HG03045 (cell line): ENCODE results near the gene KCTD2.
A peak's percentile ranks its signal among the peaks of the same experiment; 100 is the strongest.
"Not testable (repeated sequence)": the region's sequence is repeated elsewhere in the genome, so short reads cannot be mapped to it uniquely, and the experiment has no call there.

Source experiments
- ATAC-seq: cut with Tn5 transposase; IDR thresholded peaks from one replicate; pipeline ENCODE4 v1.9.1; 2021; ENCODE audit warnings: mild to moderate bottlenecking, moderate library complexity; ENCODE audit not compliant: unreplicated experiment

Gene KCTD2, protein sequence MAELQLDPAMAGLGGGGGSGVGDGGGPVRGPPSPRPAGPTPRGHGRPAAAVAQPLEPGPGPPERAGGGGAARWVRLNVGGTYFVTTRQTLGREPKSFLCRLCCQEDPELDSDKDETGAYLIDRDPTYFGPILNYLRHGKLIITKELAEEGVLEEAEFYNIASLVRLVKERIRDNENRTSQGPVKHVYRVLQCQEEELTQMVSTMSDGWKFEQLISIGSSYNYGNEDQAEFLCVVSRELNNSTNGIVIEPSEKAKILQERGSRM

GRCh38 chr17:75046407-75047289 lies at the start of gene KCTD2, which contains the start of gene ATP5PD:
Gene KCTD2, plus strand, starts transcription at chr17:75047225. Its CDS starts 26 bp downstream, at chr17:75047251.
Gene ATP5PD, minus strand, starts transcription at chr17:75046969. Its CDS starts 4,319 bp downstream, at chr17:75042650.
- ATAC-seq: peak; percentile 95

GRCh38 chr17:74998783-74999182 lies 48.2 kb upstream of the KCTD2 start:
- no peak for ATAC-seq

- ATAC-seq: no peak
These were observed 47.5 kb upstream of the KCTD2 start for GRCh38 chr17:74999523-74999922.

DNA sequence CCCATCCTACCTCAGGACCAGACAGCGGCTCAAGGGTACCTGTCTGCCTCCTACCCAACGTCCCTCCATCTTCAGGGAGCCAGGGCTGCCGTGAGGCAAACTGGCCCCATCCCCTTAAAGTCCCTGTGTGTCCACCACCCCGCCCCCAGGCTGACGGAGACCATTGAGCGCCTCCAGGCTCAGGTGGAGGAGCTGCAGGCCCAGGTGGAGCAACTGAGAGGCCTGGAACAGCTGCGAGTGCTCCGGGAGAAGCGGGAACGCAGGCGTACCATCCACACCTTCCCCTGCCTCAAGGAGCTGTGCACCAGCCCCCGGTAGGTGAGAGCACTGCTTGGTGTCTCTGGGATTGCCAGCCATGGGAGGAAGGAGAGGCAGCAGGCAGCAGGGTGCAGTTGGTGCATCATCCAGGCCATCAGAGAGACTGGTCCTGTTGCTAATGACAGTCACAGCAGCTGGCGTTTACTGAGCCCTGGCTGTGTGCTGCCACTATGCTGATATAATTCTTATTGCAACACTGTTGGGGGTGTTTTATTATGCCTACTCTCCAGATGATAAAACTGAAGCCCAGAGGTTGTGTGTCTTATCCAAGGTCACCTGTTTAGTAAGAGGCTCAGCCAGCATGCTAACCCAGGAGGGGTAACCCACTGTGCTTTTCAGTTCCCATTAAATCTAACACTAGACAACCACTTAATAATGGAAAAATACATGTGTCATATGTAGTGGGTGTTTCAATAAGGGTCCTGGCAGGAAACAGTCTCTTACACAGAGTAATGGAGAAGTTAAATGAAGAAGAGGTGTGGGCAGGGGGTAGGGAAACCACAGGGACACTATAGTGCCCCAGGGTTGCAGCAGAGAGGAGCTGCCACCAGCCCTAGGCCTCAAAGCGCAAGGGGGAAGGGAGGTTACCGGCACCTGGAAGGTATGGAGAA lies 44.8 kb upstream of the KCTD2 start:
- ATAC-seq: no peak

- no peak for ATAC-seq
These were observed 43.7 kb upstream of the KCTD2 start for GRCh38 chr17:75003070-75003956.

DNA sequence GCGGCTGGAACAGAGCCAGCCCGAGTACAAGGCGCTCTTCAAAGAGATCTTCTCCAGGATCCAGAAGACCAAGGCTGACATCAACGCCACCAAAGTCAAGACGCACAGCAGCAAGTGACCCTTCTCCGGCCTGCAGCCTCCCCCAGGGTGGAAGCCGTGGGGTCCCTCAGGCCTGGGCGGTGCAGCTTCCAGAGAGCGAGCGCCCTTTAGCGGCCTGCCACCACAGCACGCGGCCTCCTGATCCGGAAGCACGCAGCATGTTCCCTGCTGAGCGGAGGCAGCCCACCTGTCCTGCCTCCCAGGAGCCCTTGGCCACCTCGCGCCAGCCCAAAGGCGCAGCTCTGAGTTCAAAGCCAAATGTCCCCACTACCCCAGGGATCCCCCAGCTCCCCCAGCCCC lies 43.1 kb upstream of the KCTD2 start:
- ATAC-seq: no peak

DNA sequence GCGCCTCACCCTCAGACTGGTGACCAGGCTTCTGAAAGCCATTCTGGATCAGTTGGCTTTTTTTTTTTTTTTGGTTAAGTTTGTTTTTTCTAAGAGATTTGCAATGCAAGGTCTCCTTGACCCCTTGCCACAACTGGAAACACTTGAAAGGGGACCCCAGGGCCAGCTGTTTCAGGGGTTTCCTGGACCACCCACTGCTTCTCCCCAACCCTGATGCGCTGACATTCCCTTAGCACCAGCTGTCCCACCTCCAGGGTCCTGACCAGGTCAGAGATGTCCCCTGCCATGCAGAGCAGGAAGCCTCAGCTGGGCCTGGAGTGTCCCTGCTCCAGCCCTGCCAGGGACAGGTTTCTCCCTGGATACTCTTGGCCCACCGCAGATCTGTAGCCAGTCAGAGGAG lies 42.7 kb upstream of the KCTD2 start:
- ATAC-seq: no peak

- ATAC-seq: no peak
These were observed 41.7 kb upstream of the KCTD2 start for GRCh38 chr17:75005291-75005690.

- not testable (repeated sequence) for ATAC-seq
These were observed 40.9 kb upstream of the KCTD2 start for GRCh38 chr17:75006084-75006483.

GRCh38 chr17:75006653-75007052 lies 40.4 kb upstream of the KCTD2 start:
- no peak for ATAC-seq

- no peak for ATAC-seq
These were observed 38.7 kb upstream of the KCTD2 start for GRCh38 chr17:75008373-75008772.

GRCh38 chr17:75009139-75009724 lies 37.8 kb upstream of the KCTD2 start:
- no peak for ATAC-seq

DNA sequence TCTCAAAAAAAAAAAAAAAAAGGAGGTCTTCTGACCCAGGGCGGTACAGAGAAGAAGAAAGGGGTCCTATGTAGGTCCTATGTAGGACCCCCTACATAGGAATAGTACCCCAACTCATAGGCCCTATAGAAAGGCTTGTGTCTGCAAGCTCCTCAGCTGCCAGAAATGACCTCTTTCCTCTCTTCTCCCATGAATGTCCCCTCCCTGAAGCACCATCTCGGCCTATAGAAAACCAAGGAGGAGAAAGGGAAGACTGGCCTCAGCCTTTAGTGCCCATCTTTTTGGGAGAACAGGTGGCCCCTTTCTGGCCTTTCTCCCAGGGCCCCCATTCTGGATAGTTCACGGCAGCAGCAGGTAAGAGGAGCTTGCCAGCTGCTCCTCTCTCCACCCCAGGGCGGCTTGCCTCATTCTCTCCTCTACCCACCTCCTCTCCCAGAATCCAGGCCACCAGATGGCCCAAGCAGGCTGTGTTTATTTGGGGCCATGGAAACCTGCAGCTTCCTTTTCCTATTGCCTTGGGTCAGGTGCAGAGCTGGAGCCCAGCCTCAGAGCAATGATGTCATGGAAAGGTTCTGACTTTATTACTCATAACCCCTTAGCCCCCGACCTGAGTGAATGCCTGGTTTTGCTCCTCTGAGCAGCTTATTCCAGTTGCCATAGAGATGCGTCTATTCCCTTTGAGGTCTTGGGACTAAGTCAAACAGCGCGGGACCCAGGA lies 36.2 kb upstream of the KCTD2 start:
- no peak for ATAC-seq

DNA sequence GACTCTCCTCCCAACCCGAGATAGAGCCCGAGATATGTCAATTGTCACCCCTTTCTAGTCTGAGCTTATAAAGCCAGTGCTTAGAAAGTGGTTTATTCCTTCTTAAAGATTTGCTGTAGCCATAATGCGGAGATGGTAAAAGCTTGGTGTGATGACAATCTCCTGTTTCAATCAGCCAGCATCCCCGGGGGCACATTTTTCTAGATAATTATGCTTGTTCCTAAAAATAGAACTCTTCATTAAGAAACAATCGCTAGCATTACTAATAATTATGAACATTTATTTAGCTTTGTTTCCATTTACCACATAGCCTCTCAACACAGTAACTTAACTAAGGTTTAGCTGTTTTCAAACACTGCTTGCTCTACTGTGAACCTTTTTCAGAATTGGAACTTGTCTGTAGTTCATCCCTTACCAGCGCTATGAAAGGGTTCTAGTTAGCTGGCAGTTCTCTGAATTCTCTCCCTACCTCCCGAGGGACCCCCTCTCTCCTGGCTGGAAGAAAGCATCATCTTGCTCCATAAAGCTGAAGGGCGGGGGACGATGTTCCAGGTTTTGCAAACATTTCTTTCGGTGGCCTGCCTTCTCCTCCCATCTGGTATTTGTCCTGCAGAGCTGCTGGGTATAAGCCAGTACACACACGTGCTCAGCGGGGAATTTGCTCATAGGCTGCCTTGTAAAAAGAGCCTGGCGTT lies 35.5 kb upstream of the KCTD2 start:
- no peak for ATAC-seq

- ATAC-seq: no peak
These were observed 35.0 kb upstream of the KCTD2 start for GRCh38 chr17:75012096-75012345.

- ATAC-seq: peak; percentile 79
These were observed 34.5 kb upstream of the KCTD2 start, which contains the start of gene MRPL58 for GRCh38 chr17:75012346-75013091. Gene MRPL58, plus strand, starts transcription at chr17:75012670. Its CDS starts 17 bp downstream, at chr17:75012687.

GRCh38 chr17:75013092-75013559 lies 33.9 kb upstream of the KCTD2 start:
- no peak for ATAC-seq

DNA sequence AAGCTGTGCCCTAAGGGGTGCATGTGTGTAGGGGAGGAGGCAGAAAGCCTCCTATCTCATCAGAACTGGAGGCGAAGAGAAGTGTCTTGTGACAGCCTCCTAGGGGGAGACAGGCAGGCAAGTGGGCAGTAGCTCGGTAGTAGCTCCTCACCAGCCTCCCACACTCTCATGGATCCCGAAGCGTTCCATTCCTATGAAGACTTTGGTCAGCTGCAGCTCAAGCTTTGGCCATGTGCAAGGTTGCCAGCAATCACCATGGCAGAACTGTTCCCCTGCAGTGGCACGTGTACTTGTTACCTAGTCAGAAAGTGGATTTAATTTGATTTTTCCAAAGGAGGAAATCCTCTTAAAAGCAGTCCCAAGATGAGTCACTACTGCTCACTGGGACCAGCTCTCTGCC lies 27.9 kb upstream of the KCTD2 start:
- ATAC-seq: no peak
